ENCODE measurements around the gene SMIM24. TPM values are rescaled to one million over a fixed set of nuclear protein-coding genes. Genes with fewer than 3 reads are reported as not detected.
"Not testable (repeated sequence)": the region's sequence is repeated elsewhere in the genome, so short reads cannot be mapped to it uniquely, and the experiment has no call there.

Gene SMIM24
- total RNA-seq, 2 experiments from 2014 or later, result 0.31 to 0.36 TPM

- CTCF ChIA-PET, result interaction anchor here (0.5 to 1.0 kb wide), 2 partner anchors 28 to 48 kb away, joined by 3 read pairs; no protein-coding TSS in a partner anchor
- POLR2A ChIA-PET, result interaction anchor here (0.5 kb wide), 1 partner anchor 15 kb away, joined by 5 read pairs; no protein-coding TSS in a partner anchor
These were observed 36.4 kb upstream of the SMIM24 start for GRCh38 chr19:3516675-3517207.

GRCh38 chr19:3515891-3516422, 35.6 kb upstream of the SMIM24 start:
- POLR2A ChIA-PET, result no interaction called here
- CTCF ChIA-PET, result interaction anchor here (0.9 kb wide), 1 partner anchor 31 kb away, joined by 3 read pairs; no protein-coding TSS in a partner anchor

- ChIA-PET POLR2A (no interaction called here), CTCF (interaction anchor here (0.9 to 1.0 kb wide), 2 partner anchors 30 kb away, joined by 3 read pairs; no protein-coding TSS in a partner anchor)
These were observed 34.6 kb upstream of the SMIM24 start for GRCh38 chr19:3514930-3515329.

GRCh38 chr19:3513229-3514140, 33.2 kb upstream of the SMIM24 start:
- CTCF ChIA-PET, result interaction anchor here (0.5 kb wide), 1 partner anchor 136 kb away, joined by 3 read pairs; no protein-coding TSS in a partner anchor
- POLR2A ChIA-PET, result no interaction called here

GRCh38 chr19:3512562-3513228, 32.4 kb upstream of the SMIM24 start:
- CTCF ChIA-PET, result no interaction called here
- POLR2A ChIA-PET, result no interaction called here

GRCh38 chr19:3511506-3512251, 31.4 kb upstream of the SMIM24 start:
- POLR2A ChIA-PET, result no interaction called here
- CTCF ChIA-PET, result no interaction called here

GRCh38 chr19:3510727-3511126, 30.4 kb upstream of the SMIM24 start:
- ChIA-PET CTCF (no interaction called here), POLR2A (no interaction called here)

DNA sequence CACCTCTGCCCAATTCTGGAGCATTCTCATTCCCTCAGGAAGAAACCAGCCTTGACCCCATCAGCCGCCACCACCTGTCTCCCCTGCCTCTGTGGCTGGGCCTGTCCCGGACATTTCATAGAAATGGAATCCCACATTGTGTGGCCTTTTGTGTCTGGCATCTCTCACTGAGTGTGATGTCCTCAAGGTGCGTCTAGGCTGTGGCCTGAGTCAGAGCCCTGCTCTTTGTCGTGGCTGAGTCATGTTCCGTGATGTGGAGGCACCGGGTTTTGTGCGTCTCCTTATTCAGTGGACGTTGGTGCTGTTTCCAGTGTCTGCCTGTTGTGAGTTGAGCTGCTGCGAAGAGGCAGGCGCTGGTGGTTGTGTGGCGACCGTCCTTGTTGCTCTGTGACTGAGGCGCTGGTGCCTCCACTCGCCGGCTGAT, 29.3 kb upstream of the SMIM24 start:
- POLR2A ChIA-PET, result no interaction called here
- CTCF ChIA-PET, result interaction anchor here (0.9 kb wide), 1 partner anchor 25 kb away, joined by 3 read pairs; no protein-coding TSS in a partner anchor

DNA sequence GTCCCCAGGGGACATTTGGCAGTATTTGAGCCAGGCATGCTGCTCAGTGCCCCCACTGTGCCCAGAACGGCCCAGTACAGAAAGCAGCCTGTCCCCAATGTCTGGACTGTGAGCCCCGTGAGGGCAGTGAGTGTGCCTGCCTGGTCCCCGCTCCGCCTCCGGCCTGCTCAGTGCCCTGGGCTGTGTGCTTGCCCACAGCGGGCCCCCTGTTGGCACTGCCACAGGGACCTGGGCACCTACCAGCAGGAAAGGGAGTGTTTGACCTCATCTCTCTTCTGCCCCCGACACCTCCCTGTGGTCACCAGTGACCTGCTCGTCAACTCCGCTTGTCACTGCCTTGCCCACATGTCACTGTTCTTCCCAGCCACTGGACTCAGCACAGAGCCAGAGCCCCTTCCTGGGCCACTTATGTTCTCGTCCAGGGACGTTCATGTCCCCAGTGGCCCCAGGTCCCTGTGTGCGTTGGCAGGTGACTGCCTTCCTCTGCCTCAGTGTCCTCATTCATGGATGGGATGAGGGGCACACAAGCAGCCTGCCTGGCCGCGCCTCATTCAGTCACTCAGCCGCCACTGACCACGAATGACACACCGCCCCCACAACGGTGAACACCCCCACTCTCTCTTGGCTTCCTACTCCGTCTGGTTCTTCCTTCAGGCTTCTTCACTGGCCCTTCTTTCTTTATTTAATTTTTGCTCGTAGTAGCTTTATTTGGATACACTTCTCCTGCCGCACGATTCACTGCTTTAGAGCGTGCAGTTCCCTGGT, 28.6 kb upstream of the SMIM24 start:
- CTCF ChIA-PET, result interaction anchor here (1.1 kb wide), 1 partner anchor 39 kb away, joined by 3 read pairs; no protein-coding TSS in a partner anchor
- POLR2A ChIA-PET, result no interaction called here

GRCh38 chr19:3508121-3508661, 27.9 kb upstream of the SMIM24 start:
- POLR2A ChIA-PET, result not testable (repeated sequence)
- CTCF ChIA-PET, result interaction anchor here (1.1 to 1.8 kb wide), 2 partner anchors 38 to 40 kb away, joined by 3 to 4 read pairs; no protein-coding TSS in a partner anchor

GRCh38 chr19:3507371-3508120, 27.2 kb upstream of the SMIM24 start:
- ChIA-PET CTCF (interaction anchor here (1.1 to 1.8 kb wide), 2 partner anchors 22 to 39 kb away, joined by 3 to 4 read pairs; no protein-coding TSS in a partner anchor), POLR2A (interaction anchor here (0.6 to 0.9 kb wide), 2 partner anchors 101 to 121 kb away, joined by 4 read pairs; no protein-coding TSS in a partner anchor)

- POLR2A ChIA-PET, result interaction anchor here (0.6 to 0.9 kb wide), 2 partner anchors 102 to 122 kb away, joined by 4 read pairs; no protein-coding TSS in a partner anchor
These were observed 26.3 kb upstream of the SMIM24 start for GRCh38 chr19:3506384-3507340.

DNA sequence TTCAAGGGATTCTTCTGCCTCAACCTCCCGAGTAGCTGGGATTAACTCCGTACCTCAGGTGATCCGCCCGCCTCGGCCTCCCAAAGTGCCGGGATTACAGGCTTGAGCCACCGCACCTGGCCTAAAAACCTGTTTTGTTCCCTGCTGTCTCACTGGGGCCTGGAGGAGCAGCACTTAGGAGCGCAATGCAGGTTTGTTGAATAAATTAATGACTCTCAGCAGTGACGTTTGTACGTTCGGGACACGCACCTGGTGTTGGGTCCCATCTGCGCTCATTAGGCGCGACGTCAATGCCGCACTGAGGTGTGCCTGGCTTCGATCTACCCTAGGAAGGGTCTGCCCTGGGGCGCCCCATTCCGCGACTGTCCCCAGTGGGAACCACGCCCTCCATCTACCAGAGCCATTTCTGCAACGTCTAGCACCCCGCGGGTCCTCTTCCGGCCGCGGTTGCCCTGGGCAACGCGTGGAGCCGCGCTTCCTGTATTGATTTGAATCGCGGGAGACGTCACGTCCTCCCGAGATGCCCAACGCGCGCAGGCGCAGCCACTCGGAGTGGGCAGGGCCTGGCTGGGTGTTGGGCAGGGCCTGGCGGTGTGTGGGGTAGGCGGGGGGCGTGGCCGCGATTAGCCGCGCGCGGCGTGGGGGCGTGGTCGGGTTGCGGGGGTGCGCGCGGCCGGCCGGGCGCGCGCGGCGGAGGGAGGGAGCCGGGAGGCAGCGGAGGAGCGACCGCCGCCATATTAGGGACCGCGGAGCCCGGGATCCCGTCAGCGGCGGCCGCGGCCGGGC, 25.5 kb upstream of the SMIM24 start, which contains the start of gene FZR1:
TSS of gene FZR1 (plus strand) at position 714 of the 786 bp plus-strand sequence. CDS start 16,679 bp downstream, outside the sequence.
- CTCF ChIA-PET, result no interaction called here
- POLR2A ChIA-PET, result no interaction called here

More at GRCh38 chr19:3506384-3507340, 26.3 kb upstream of the SMIM24 start:
- CTCF ChIA-PET, result interaction anchor here (1.1 to 1.8 kb wide), 2 partner anchors 21 to 40 kb away, joined by 3 to 4 read pairs; no protein-coding TSS in a partner anchor

- ChIA-PET CTCF (interaction anchor here (0.6 to 0.7 kb wide), 3 partner anchors 41 to 1286 kb away, joined by 3 to 6 read pairs (median 5); no protein-coding TSS in a partner anchor), POLR2A (no interaction called here)
These were observed 24.4 kb upstream of the SMIM24 start for GRCh38 chr19:3504735-3505134.

DNA sequence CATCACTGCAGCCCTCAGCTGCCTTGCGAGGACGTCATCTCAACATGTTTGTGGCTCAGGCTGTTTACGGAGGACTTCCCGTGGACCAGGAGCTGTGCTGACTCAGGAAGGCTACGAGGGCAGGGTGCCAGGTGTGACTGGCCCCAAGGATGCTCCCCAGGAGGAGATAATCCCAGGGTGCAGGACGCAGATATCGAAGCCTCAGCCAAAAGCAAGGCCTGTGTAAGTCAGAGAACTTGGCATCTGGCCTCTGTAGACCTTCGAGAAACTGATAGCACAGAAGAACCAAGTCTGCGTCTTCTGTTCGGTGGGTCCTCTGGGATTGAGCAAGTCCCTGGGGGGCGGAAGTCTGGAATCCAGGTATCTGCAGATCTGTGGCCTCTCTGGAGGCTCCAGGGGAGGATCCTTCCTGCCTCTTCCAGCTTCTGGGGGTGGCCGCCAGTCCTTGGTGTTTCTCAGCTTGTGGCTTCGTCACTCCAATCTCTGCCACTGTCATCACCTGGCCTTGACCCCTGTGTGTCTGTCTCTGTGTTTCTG, 22.8 kb upstream of the SMIM24 start:
- POLR2A ChIA-PET, result no interaction called here
- CTCF ChIA-PET, result interaction anchor here (0.6 to 1.1 kb wide), 2 partner anchors 146 to 399 kb away, joined by 3 read pairs; no protein-coding TSS in a partner anchor

Data from activated CD8-positive, alpha-beta memory T cell treated with anti-CD3 and anti-CD28 coated beads for 36 hours (primary cell).